Endothelial cell of umbilical vein (primary cell): ENCODE measurements around the gene COX6B1. TPM values are rescaled to one million over a fixed set of nuclear protein-coding genes. Genes with fewer than 3 reads are reported as not detected.
"Not testable (repeated sequence)": the region's sequence is repeated elsewhere in the genome, so short reads cannot be mapped to it uniquely, and the experiment has no call there.

Experiments used
- BruUV-seq: library from RNA; stranded (reverse); fragments of 400-500 nt; replicated peaks from 2 replicates; lab custom pipeline; 2021; lab: Mats Ljungman, UMichigan
- CTCF ChIA-PET: fragments of 300-600, 350-600 bp; sonication (Branson Sonifier 250); formaldehyde crosslinking; loops from one replicate; lab custom pipeline; 2021; ENCODE audit warnings: antibody characterized with exemption, inconsistent platforms; lab: Charles Lee
- POLR2A ChIA-PET: fragments of 300-600, 350-600 bp; sonication (Branson Sonifier 250); formaldehyde crosslinking; loops from one replicate; lab custom pipeline; 2021; ENCODE audit warnings: antibody characterized with exemption, inconsistent platforms; lab: Charles Lee
- DNase-seq: peaks from one replicate; pipeline ENCODE4 v3.0.0-alpha.2; 2011; ENCODE audit warnings: low read depth, low spot score
- FAIRE-seq: peaks from 2 replicates; lab custom pipeline; 2011; peaks lifted over from hg19 to GRCh38; lab: Jason Lieb, UNC
- H2AFZ ChIP-seq: 2 replicates; pipeline ENCODE4 v1.6.0; 2012; ENCODE audit warnings: low read depth, low read length, control low read depth, inconsistent platforms
- H3K27ac ChIP-seq: 2 replicates; pipeline ENCODE4 v1.5.1; 2011; ENCODE audit warnings: low read depth, mild to moderate bottlenecking, control low read depth, low read length, moderate library complexity; ENCODE audit not compliant: insufficient read depth
- H3K27me3 ChIP-seq, 2 experiments: 2 replicates each; pipeline versions ENCODE4 v1.6.0 to v1.6.1; 2011; ENCODE audit warnings: low read length in 2 of 2, mixed read lengths in 1 of 2; ENCODE audit not compliant: control insufficient read depth in 2 of 2, insufficient read depth in 2 of 2
- H3K36me3 ChIP-seq, 2 experiments: 2 replicates in 1 of 2; 3 replicates in 1 of 2; pipeline ENCODE4 v1.5.1; 2011; ENCODE audit warnings: low read length in 2 of 2, mild to moderate bottlenecking in 1 of 2, moderate library complexity in 1 of 2; ENCODE audit not compliant: control insufficient read depth in 2 of 2, insufficient read depth in 2 of 2; ENCODE audit errors: extremely low read depth in 1 of 2
- H3K4me1 ChIP-seq: 3 replicates; pipeline ENCODE4 v1.5.1; 2011; ENCODE audit warnings: mild to moderate bottlenecking, low read length; ENCODE audit not compliant: control insufficient read depth, insufficient read depth; ENCODE audit errors: extremely low read depth
- H3K4me2 ChIP-seq: 2 replicates; pipeline ENCODE4 v1.6.1; 2011; ENCODE audit warnings: low read length, control low read depth, mixed read lengths; ENCODE audit not compliant: insufficient read depth
- H3K4me3 ChIP-seq, 3 experiments: fragments of 200-600 bp in 1 of 3; sonication (generic), shearing (Covaris generic) in 1 of 3; replicated peaks in 1 of 3; 2 replicates each; pipeline ENCODE4 v1.5.1; 2011 to 2016; ENCODE audit warnings: control low read depth in 3 of 3, low read length in 3 of 3, mild to moderate bottlenecking in 2 of 3, inconsistent platforms in 1 of 3, low read depth in 1 of 3, moderate library complexity in 1 of 3; ENCODE audit not compliant: insufficient read depth in 1 of 3
- H3K79me2 ChIP-seq: 2 replicates; pipeline ENCODE4 v1.6.0; 2012; ENCODE audit warnings: low read length, inconsistent platforms; ENCODE audit not compliant: control insufficient read depth, insufficient read depth
- H3K9ac ChIP-seq: replicated peaks from 2 replicates; pipeline ENCODE3; 2011; ENCODE audit warnings: low read length, control low read depth; ENCODE audit not compliant: insufficient read depth; ENCODE audit errors: extremely low read depth
- H3K9me1 ChIP-seq: replicated peaks from 3 replicates; pipeline ENCODE4 v1.6.0; 2011; ENCODE audit warnings: mild to moderate bottlenecking, low read length; ENCODE audit not compliant: control insufficient read depth, insufficient read depth; ENCODE audit errors: extremely low read depth
- H3K9me3 ChIP-seq: replicated peaks from 2 replicates; pipeline ENCODE4 v1.5.1; 2012; ENCODE audit warnings: low read length, inconsistent platforms; ENCODE audit not compliant: control insufficient read depth, insufficient read depth
- H4K20me1 ChIP-seq: replicated peaks from 2 replicates; pipeline ENCODE3; 2011; ENCODE audit warnings: mild to moderate bottlenecking, low read length; ENCODE audit not compliant: control insufficient read depth, insufficient read depth; ENCODE audit errors: extremely low read depth
- EZH2 ChIP-seq: IDR thresholded peaks from 2 replicates; pipeline ENCODE4 v1.6.1; 2012; ENCODE audit warnings: borderline replicate concordance, low read depth, mild to moderate bottlenecking, moderate library complexity, low read length, inconsistent platforms; ENCODE audit not compliant: severe bottlenecking
- FOS ChIP-seq: IDR thresholded peaks from 2 replicates; pipeline ENCODE4 v1.6.1; 2011; ENCODE audit warnings: mild to moderate bottlenecking, low read length, moderate library complexity, borderline replicate concordance; ENCODE audit not compliant: insufficient read depth
- GATA2 ChIP-seq: IDR thresholded peaks from 2 replicates; pipeline ENCODE4 v1.7.0; 2011; ENCODE audit warnings: low read depth, mild to moderate bottlenecking, moderate library complexity, mixed read lengths, low read length; ENCODE audit not compliant: insufficient read length, insufficient read depth
- JUN ChIP-seq: IDR thresholded peaks from 2 replicates; pipeline ENCODE4 v1.6.1; 2011; ENCODE audit warnings: borderline replicate concordance, low read depth; ENCODE audit not compliant: insufficient read length, insufficient read depth
- MYC ChIP-seq: IDR thresholded peaks from one replicate; pipeline ENCODE4 v1.6.1; 2011; ENCODE audit warnings: mild to moderate bottlenecking, low read depth, low read length
- POLR2A ChIP-seq: IDR thresholded peaks from 2 replicates; pipeline ENCODE4 v1.6.1; 2012; ENCODE audit warnings: low read depth, mild to moderate bottlenecking, control low read depth, low read length
- POLR2AphosphoS5 ChIP-seq: IDR thresholded peaks from 2 replicates; pipeline ENCODE4 v1.6.1; 2012; ENCODE audit warnings: low read depth, mild to moderate bottlenecking, control low read depth, low read length, moderate library complexity; ENCODE audit not compliant: insufficient read depth
- dilution Hi-C: fragments of 300-500 bp; cut with MboI; formaldehyde crosslinking; loops from one replicate; pipeline ENCODE4 v1.15.0; 2019; ENCODE audit warnings: low sequenced_read_pairs; ENCODE audit not compliant: extremely low pct_ligation_motif_present
- intact Hi-C: fragments of 100-400 bp; cut with micrococcal nuclease; formaldehyde crosslinking; loops from one replicate; pipeline ENCODE4 v1.10.0; 2022
- polyA plus RNA-seq, 4 experiments: library from polyadenylated mRNA; depleted of rRNA in 3 of 4; stranded (reverse) in 3 of 4; unstranded in 1 of 4; fragments of >200 nt; gene quantifications; 2 replicates each; pipeline versions ENCODE4 v1.2.1 to v1.2.3, GENCODE V29; 2011 to 2012; ENCODE audit warnings: missing spikeins in 1 of 4
- total RNA-seq: library from RNA; stranded (reverse); gene quantifications from 2 replicates; pipeline ENCODE4 v1.2.3, GENCODE V29; 2021

The COX6B1 gene
- total and polyA plus RNA-seq, 2 donors (not counting 3 experiments of a cell fraction or from before 2014, with no cell fraction given) = 327 to 692 TPM

DNA sequence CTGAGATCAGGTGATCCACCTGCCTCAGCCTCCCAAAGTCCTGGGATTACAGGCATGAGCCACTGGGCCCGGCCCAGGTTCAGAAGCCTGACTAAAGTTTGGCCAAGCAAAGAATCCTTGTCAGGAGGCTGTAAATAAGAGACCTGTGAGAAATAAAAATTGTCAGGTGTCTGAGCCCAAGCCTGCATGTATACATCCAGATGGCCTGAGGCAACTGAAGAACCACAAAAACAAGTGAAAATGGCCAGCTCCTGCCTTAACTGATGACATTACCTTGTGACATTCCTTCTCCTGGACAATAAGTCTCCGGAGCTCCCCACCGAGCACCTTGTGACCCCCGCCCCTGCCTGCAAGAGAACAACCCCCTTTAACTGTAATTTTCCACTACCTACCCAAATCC, 43.7 kb upstream of the COX6B1 start:
- intact Hi-C loops, H3K4me2 ChIP-seq, H3K4me3 ChIP-seq, H4K20me1 ChIP-seq, H3K4me1 ChIP-seq, H3K9me3 ChIP-seq, FAIRE-seq, POLR2A ChIA-PET, H3K79me2 ChIP-seq, H3K27me3 ChIP-seq, BruUV-seq, DNase-seq, H3K36me3 ChIP-seq, dilution Hi-C loops, H3K9ac ChIP-seq, H3K27ac ChIP-seq, H3K9me1 ChIP-seq, H2AFZ ChIP-seq: not testable (repeated sequence)
- CTCF ChIA-PET = interaction anchor here (1.4 kb wide), 1 partner anchor 94 kb away, joined by 4 read pairs; no protein-coding TSS in a partner anchor

DNA sequence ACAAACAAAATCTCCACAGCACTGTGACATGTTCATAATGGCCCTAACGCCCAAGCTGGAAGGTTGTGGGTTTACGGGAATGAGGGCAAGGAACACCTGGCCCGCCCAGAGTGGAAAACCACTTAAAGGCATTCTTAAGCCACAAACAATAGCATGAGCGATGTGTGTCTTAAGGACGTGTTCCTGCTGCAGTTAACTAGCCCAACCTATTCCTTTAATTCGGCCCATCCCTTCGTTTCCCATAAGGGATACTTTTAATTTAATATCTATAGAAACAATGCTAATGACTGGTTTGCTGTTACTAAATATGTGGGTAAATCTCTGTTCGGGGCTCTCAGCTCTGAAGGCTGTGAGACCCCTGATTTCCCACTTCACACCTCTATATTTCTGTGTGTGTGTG, 41.0 kb upstream of the COX6B1 start:
- H3K9ac ChIP-seq, FAIRE-seq, H3K27me3 ChIP-seq, intact Hi-C loops, H3K4me2 ChIP-seq, H3K9me1 ChIP-seq, H4K20me1 ChIP-seq, H3K4me3 ChIP-seq, H3K79me2 ChIP-seq, POLR2A ChIA-PET, H3K27ac ChIP-seq, H3K4me1 ChIP-seq, H3K9me3 ChIP-seq, dilution Hi-C loops, H3K36me3 ChIP-seq, BruUV-seq, DNase-seq, CTCF ChIA-PET, H2AFZ ChIP-seq: not testable (repeated sequence)

DNA sequence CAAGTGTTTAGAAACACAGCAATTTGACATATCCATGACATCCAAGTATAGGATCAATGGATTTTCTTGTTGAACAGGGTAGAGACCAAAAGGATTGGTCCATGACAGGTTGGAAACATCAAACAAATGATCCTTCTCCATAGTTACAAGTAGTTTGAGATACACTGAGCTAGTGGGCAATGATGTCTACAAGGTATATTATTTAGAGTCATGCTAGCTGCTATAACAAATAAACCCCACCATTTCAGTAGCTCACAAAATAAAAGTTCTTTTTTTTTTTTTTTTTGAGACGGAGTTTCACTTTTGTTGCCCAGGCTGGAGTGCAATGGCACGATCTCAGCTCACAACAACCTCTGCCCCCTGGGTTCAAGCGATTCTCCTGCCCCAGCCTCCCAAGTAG, 40.5 kb upstream of the COX6B1 start:
- Histone ChIP-seq H3K27me3 (no peaks in the 10 kb centered on the region), H4K20me1 (no peaks in the 10 kb centered on the region), H2AFZ (no peak overlapping the region), H3K4me1 (no peaks in the 10 kb centered on the region), H3K27ac (no peak overlapping the region), H3K9me3 (no peaks in the 10 kb centered on the region), H3K4me3 (no peak overlapping the region), H3K9ac (no peak overlapping the region), H3K4me2 (no peak overlapping the region), H3K36me3 (no peaks in the 10 kb centered on the region), H3K9me1 (no peaks in the 10 kb centered on the region), H3K79me2 (no peaks in the 10 kb centered on the region)
- intact Hi-C loops = no loop called here
- ChIA-PET CTCF (no interaction called here), POLR2A (no interaction called here)
- DNase-seq (no peak), FAIRE-seq (no peak)
- no TSS peak for BruUV-seq
- no peak for TF ChIP-seq EZH2
- no peak for TF ChIP-seq JUN
- no peak for TF ChIP-seq FOS
- TF ChIP-seq GATA2 = no peak
- TF ChIP-seq POLR2AphosphoS5 = no peak
- TF ChIP-seq POLR2A = no peak
- TF ChIP-seq MYC = no peak
- dilution Hi-C loops = no loop called here
